BJ (cell line): Measurements from ENCODE around the gene PODXL. TPM values are rescaled to one million over a fixed set of nuclear protein-coding genes. Genes with fewer than 3 reads are reported as not detected.

Experiments
- CTCF ChIA-PET: fragments of 350-600 bp; formaldehyde crosslinking; extraction: SDS; loops from one replicate; lab custom pipeline; 2021; ENCODE audit warnings: antibody characterized with exemption, inconsistent platforms; lab: Yijun Ruan, JAX
- POLR2A ChIA-PET: fragments of 300-600 bp; sonication (Branson Sonifier 250); formaldehyde crosslinking; extraction: SDS; loops from one replicate; lab custom pipeline; 2021; ENCODE audit warnings: antibody characterized with exemption; lab: Charles Lee
- DNase-seq: peaks from one replicate; pipeline ENCODE4 v3.0.0-alpha.2; 2011; ENCODE audit warnings: low read depth
- H3K27me3 ChIP-seq: 2 replicates; pipeline ENCODE4 v1.6.0; 2011; ENCODE audit warnings: low read length; ENCODE audit not compliant: control insufficient read depth, insufficient read depth
- H3K36me3 ChIP-seq: 2 replicates; pipeline ENCODE4 v1.5.1; 2011; ENCODE audit warnings: low read length; ENCODE audit not compliant: control insufficient read depth, insufficient read depth
- H3K4me3 ChIP-seq: 2 replicates; pipeline ENCODE4 v1.5.1; 2011; ENCODE audit warnings: low read depth, mild to moderate bottlenecking, control low read depth, low read length
- CTCF ChIP-seq: IDR thresholded peaks from 2 replicates; pipeline ENCODE4 v1.5.1; 2011; ENCODE audit warnings: low read depth, mild to moderate bottlenecking, control low read depth, inconsistent platforms, low read length, moderate library complexity; ENCODE audit not compliant: insufficient read depth
- polyA plus RNA-seq: library from polyadenylated mRNA; depleted of rRNA; stranded (reverse); fragments of >200 nt; gene quantifications from 2 replicates; pipeline ENCODE4 v1.2.3, GENCODE V29; 2011

The PODXL gene
- polyA plus RNA-seq, 1 experiment, result 0.53 TPM

- CTCF ChIA-PET, result interaction anchor here (1.0 to 3.8 kb wide), 3 partner anchors 12 to 153 kb away, joined by 4 to 23 read pairs (median 5); no protein-coding TSS in a partner anchor
- no peak overlapping the region for H3K4me3 ChIP-seq
- H3K27me3 ChIP-seq, result no peaks in the 10 kb centered on the region
- TF ChIP-seq CTCF, result no peak
- no peak for DNase-seq
- no peaks in the 10 kb centered on the region; the same call in 1 of the 2 replicates for H3K36me3 ChIP-seq
- POLR2A ChIA-PET, result no interaction called here
Observed at GRCh38 chr7:131501422-131501821, 55.0 kb downstream of the PODXL start.

DNA sequence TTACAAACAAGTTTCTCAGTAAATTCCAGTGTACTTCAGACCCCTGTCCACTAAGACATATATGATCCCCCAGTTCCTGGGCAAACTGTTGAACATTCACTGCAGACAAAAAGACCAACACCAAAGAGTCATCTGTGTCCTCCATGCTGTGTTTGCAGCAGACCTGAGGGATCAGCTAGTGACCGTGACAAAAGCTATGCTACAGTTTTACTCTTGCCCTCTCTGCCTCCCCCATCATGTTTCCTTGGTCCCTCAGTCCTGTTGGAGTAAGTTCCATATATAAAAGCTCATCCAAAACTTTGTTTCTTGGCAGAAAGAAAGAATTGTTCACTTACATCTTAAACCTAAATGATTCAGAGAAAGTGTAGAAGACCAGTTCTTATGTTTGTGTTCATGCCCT is 56.1 kb downstream of the PODXL start:
- Histone ChIP-seq H3K36me3 (no peaks in the 10 kb centered on the region; the same call in 1 of the 2 replicates), H3K27me3 (no peaks in the 10 kb centered on the region), H3K4me3 (no peak overlapping the region)
- POLR2A ChIA-PET, result no interaction called here
- TF ChIP-seq CTCF, result no peak
- CTCF ChIA-PET, result interaction anchor here (3.8 kb wide), 1 partner anchor 13 kb away, joined by 23 read pairs; no protein-coding TSS in a partner anchor
- no peak for DNase-seq

DNA sequence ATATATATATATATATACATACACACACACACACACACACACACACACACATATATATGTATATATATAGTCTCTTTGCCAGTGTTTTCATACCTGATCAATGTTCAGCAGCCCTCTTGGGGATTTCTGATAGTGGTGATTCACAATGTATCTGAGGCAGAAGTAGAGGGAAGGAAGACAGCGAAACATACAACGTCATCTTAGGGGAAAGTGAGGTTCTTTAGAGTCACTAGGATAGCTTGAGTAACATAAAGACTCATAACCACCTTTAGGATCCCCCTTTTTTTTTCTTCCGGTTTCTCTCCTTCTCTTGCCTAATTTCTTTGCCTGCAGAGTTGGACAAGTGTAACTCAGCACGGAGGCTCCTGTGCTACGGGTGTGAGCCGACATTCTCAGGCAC is 56.6 kb downstream of the PODXL start:
- ChIA-PET POLR2A (no interaction called here), CTCF (interaction anchor here (3.8 kb wide), 1 partner anchor 13 kb away, joined by 23 read pairs; no protein-coding TSS in a partner anchor)
- Histone ChIP-seq H3K4me3 (no peak overlapping the region), H3K27me3 (no peaks in the 10 kb centered on the region), H3K36me3 (no peaks in the 10 kb centered on the region; the same call in 1 of the 2 replicates)
- TF ChIP-seq CTCF, result no peak
- DNase-seq, result no peak

DNA sequence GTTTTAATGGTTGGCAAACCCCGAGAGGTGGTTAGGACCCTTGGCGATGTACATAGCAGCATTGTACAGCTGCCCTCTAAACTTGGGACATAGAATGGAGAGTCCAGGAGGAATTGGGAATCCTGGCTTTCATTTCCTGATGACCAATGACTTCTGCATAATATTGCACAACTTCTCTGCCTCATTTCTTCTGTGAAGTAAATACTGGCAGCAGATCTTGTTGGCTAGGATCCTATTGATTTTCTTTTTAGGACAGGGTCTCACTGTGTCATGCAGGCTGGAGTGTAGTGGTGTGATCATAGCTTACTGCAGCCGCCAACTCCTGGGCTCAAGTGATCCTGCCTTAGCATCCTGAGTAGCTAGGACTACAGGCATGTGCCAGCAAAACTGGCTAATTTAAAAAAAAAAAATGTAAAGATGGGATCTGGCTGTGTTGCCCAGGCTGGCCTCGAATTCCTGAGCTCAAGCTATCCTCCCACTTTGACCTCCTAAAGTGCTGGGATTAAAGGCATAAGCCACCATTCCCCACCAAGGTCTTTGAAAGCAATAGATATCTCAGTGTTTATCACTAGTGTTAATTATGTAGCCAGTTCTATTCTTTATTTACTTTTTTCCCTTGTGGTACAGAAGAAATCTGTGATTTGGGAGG is 58.1 kb downstream of the PODXL start:
- H3K36me3 ChIP-seq, result peaks cover 1% of the 10 kb centered on the region; the same call in 1 of the 2 replicates
- no peak for TF ChIP-seq CTCF
- ChIA-PET CTCF (interaction anchor here (0.9 to 1.6 kb wide), 2 partner anchors 12 to 426 kb away, joined by 3 to 4 read pairs; no protein-coding TSS in a partner anchor), POLR2A (interaction anchor here (0.7 kb wide), 1 partner anchor 24 kb away, joined by 3 read pairs; no protein-coding TSS in a partner anchor)
- DNase-seq, result no peak
- no peaks in the 10 kb centered on the region for H3K27me3 ChIP-seq
- H3K4me3 ChIP-seq, result no peak overlapping the region

- H3K27me3 ChIP-seq, result no peaks in the 10 kb centered on the region
- peaks cover 1% of the 10 kb centered on the region; the same call in 1 of the 2 replicates for H3K36me3 ChIP-seq
- H3K4me3 ChIP-seq, result no peak overlapping the region
- TF ChIP-seq CTCF, result no peak
- CTCF ChIA-PET, result interaction anchor here (0.8 to 1.6 kb wide), 3 partner anchors 11 to 157 kb away, joined by 3 to 4 read pairs (median 4); no protein-coding TSS in a partner anchor
- DNase-seq, result no peak
- POLR2A ChIA-PET, result no interaction called here
Observed at GRCh38 chr7:131497454-131497853, 59.0 kb downstream of the PODXL start.
